HG02852 (cell line): ENCODE data around the gene CAMKMT.
A peak's percentile ranks its signal among the peaks of the same experiment; 100 is the strongest.

Experiments used
- ATAC-seq: cut with Tn5 transposase; IDR thresholded peaks from one replicate; pipeline ENCODE4 v1.9.1; 2021; ENCODE audit warnings: mild to moderate bottlenecking, moderate library complexity; ENCODE audit not compliant: unreplicated experiment

The CAMKMT gene

GRCh38 chr2:44722026-44722625 lies 360.4 kb downstream of the CAMKMT start:
- no peak for ATAC-seq

- no peak for ATAC-seq
These were observed 362.2 kb downstream of the CAMKMT start for GRCh38 chr2:44723921-44724320.

GRCh38 chr2:44730593-44730992 lies 368.8 kb downstream of the CAMKMT start:
- no peak for ATAC-seq

GRCh38 chr2:44731505-44731904 lies 369.8 kb downstream of the CAMKMT start:
- peak; percentile 100 for ATAC-seq

- no peak for ATAC-seq
These were observed 374.7 kb downstream of the CAMKMT start for GRCh38 chr2:44736270-44736942.

GRCh38 chr2:44740678-44741077 lies 378.9 kb downstream of the CAMKMT start:
- ATAC-seq = no peak

GRCh38 chr2:44741507-44741906 lies 379.8 kb downstream of the CAMKMT start:
- no peak for ATAC-seq

GRCh38 chr2:44742057-44742456 lies 380.3 kb downstream of the CAMKMT start:
- ATAC-seq = no peak

GRCh38 chr2:44743473-44743872 lies 381.7 kb downstream of the CAMKMT start:
- no peak for ATAC-seq

- ATAC-seq = no peak
These were observed 383.5 kb downstream of the CAMKMT start for GRCh38 chr2:44744961-44745892.

GRCh38 chr2:44745922-44746766 lies 384.4 kb downstream of the CAMKMT start:
- no peak for ATAC-seq

- ATAC-seq = no peak
These were observed 385.3 kb downstream of the CAMKMT start for GRCh38 chr2:44746856-44747615.

GRCh38 chr2:44747794-44748193 lies 386.0 kb downstream of the CAMKMT start:
- no peak for ATAC-seq

GRCh38 chr2:44751754-44752479 lies 390.2 kb downstream of the CAMKMT start:
- ATAC-seq = no peak

GRCh38 chr2:44752761-44753160 lies 391.0 kb downstream of the CAMKMT start:
- no peak for ATAC-seq

- ATAC-seq = no peak
These were observed 392.0 kb downstream of the CAMKMT start for GRCh38 chr2:44753552-44754285.

- no peak for ATAC-seq
These were observed 396.8 kb downstream of the CAMKMT start for GRCh38 chr2:44758591-44758990.

GRCh38 chr2:44759823-44760222 lies 398.1 kb downstream of the CAMKMT start:
- ATAC-seq = no peak
